K562 (cell line): ENCODE results near the gene TMEM39A.

Source experiments
- CHD1 ChIP-seq: fragments of 200-600 bp; sonication (generic); IDR thresholded peaks from one replicate; pipeline ENCODE4 v1.6.1; 2012; ENCODE audit warnings: mild to moderate bottlenecking, moderate library complexity, low read length, inconsistent platforms
- CTBP1 ChIP-seq: fragments of 450-650 bp; IDR thresholded peaks from 2 replicates; pipeline ENCODE4 v1.6.1; 2016; ENCODE audit warnings: borderline replicate concordance
- GATA2 ChIP-seq: sonication (generic); formaldehyde crosslinking; IDR thresholded peaks from 2 replicates; pipeline ENCODE4 v1.4.0; 2020; ENCODE audit warnings: mild to moderate bottlenecking, missing genetic modification reagents
- NFXL1 ChIP-seq: fragments of 450-650 bp; formaldehyde crosslinking; IDR thresholded peaks from 2 replicates; pipeline ENCODE4 v1.4.0; 2021; ENCODE audit warnings: mild to moderate bottlenecking
- POLR2A ChIP-seq: fragments of 450-650 bp; conservative IDR thresholded peaks from 2 replicates; pipeline ENCODE4 v1.6.1; 2016
- ZNF232 ChIP-seq: sonication (generic); formaldehyde crosslinking; IDR thresholded peaks from 2 replicates; pipeline ENCODE4 v1.8.0; 2022; ENCODE audit warnings: mild to moderate bottlenecking, missing genetic modification reagents
- TF ChIP-seq, protein P1 (sequence below): sonication (generic); formaldehyde crosslinking; IDR thresholded peaks from 2 replicates; pipeline ENCODE4 v1.8.1; 2023; ENCODE audit warnings: mild to moderate bottlenecking, missing genetic modification reagents
- TF ChIP-seq, protein P2 (sequence below), 2 experiments: fragments of 200-800 bp in 1 of 2; sonication (Bioruptor generic) in 1 of 2; sonication (generic) in 1 of 2; formaldehyde crosslinking in 1 of 2; IDR thresholded peaks in 1 of 2; conservative IDR thresholded peaks in 1 of 2; 2 replicates each; pipeline versions ENCODE4 v1.5.0 to v1.6.1; 2016 to 2020; ENCODE audit warnings: missing compliant biosample characterization in 1 of 2, missing genetic modification characterization in 1 of 2, missing genetic modification reagents in 1 of 2
- TF ChIP-seq, protein P3 (sequence below): sonication (generic); formaldehyde crosslinking; IDR thresholded peaks from 2 replicates; pipeline ENCODE4 v1.5.0; 2020; ENCODE audit warnings: missing genetic modification reagents

DNA sequence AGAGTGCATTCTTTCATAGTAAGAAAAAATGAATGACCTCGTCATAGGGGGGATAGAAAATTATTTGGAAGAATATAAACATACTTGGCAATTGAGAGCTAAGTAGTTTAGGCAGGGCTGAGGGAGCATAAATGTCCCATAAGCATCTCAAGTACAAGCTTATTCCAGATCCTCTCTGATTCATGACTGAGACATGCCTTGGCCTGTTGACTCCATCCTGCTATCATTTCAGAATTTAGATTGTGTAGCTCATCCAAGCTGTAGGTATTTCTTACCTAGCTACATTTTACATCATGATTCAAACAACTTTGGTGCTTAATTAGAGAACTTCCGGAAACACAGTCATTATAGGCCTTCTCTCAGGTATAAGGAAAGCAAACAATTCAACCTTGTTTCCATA lies 17.7 kb upstream of the TMEM39A start:
- TF ChIP-seq CHD1, result no peak
- TF ChIP-seq, protein P1, sequence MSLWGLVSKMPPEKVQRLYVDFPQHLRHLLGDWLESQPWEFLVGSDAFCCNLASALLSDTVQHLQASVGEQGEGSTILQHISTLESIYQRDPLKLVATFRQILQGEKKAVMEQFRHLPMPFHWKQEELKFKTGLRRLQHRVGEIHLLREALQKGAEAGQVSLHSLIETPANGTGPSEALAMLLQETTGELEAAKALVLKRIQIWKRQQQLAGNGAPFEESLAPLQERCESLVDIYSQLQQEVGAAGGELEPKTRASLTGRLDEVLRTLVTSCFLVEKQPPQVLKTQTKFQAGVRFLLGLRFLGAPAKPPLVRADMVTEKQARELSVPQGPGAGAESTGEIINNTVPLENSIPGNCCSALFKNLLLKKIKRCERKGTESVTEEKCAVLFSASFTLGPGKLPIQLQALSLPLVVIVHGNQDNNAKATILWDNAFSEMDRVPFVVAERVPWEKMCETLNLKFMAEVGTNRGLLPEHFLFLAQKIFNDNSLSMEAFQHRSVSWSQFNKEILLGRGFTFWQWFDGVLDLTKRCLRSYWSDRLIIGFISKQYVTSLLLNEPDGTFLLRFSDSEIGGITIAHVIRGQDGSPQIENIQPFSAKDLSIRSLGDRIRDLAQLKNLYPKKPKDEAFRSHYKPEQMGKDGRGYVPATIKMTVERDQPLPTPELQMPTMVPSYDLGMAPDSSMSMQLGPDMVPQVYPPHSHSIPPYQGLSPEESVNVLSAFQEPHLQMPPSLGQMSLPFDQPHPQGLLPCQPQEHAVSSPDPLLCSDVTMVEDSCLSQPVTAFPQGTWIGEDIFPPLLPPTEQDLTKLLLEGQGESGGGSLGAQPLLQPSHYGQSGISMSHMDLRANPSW (CRISPR knock-in tag), result no peak
- no peak for TF ChIP-seq CTBP1
- TF ChIP-seq POLR2A, result no peak
- TF ChIP-seq, protein P2, sequence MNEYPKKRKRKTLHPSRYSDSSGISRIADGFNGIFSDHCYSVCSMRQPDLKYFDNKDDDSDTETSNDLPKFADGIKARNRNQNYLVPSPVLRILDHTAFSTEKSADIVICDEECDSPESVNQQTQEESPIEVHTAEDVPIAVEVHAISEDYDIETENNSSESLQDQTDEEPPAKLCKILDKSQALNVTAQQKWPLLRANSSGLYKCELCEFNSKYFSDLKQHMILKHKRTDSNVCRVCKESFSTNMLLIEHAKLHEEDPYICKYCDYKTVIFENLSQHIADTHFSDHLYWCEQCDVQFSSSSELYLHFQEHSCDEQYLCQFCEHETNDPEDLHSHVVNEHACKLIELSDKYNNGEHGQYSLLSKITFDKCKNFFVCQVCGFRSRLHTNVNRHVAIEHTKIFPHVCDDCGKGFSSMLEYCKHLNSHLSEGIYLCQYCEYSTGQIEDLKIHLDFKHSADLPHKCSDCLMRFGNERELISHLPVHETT (CRISPR knock-in tag; conservative IDR thresholded peaks at IDR 0.05 in 1 of 2, IDR thresholded peaks at IDR 0.05 in 1 of 2), result no peak
- TF ChIP-seq NFXL1 (CRISPR knock-in tag), result no peak
- no peak for TF ChIP-seq ZNF232
- TF ChIP-seq, protein P3, sequence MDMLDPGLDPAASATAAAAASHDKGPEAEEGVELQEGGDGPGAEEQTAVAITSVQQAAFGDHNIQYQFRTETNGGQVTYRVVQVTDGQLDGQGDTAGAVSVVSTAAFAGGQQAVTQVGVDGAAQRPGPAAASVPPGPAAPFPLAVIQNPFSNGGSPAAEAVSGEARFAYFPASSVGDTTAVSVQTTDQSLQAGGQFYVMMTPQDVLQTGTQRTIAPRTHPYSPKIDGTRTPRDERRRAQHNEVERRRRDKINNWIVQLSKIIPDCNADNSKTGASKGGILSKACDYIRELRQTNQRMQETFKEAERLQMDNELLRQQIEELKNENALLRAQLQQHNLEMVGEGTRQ (CRISPR knock-in tag), result no peak
- no peak for TF ChIP-seq GATA2 (CRISPR knock-in tag)
